Measurements from ENCODE around the gene MAOA.
"Not testable (repeated sequence)": the region's sequence is repeated elsewhere in the genome, so short reads cannot be mapped to it uniquely, and the experiment has no call there.

MAOA gene

GRCh38 chrX:43661521-43662240 lies 5.6 kb downstream of the MAOA start:
- no peak overlapping the region for H3K4me3 ChIP-seq (ENCODE audit: low read depth, low read length)
- TF ChIP-seq, protein P1, sequence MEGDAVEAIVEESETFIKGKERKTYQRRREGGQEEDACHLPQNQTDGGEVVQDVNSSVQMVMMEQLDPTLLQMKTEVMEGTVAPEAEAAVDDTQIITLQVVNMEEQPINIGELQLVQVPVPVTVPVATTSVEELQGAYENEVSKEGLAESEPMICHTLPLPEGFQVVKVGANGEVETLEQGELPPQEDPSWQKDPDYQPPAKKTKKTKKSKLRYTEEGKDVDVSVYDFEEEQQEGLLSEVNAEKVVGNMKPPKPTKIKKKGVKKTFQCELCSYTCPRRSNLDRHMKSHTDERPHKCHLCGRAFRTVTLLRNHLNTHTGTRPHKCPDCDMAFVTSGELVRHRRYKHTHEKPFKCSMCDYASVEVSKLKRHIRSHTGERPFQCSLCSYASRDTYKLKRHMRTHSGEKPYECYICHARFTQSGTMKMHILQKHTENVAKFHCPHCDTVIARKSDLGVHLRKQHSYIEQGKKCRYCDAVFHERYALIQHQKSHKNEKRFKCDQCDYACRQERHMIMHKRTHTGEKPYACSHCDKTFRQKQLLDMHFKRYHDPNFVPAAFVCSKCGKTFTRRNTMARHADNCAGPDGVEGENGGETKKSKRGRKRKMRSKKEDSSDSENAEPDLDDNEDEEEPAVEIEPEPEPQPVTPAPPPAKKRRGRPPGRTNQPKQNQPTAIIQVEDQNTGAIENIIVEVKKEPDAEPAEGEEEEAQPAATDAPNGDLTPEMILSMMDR (IDR thresholded peaks at IDR 0.05; ENCODE audit: low read depth, low read length) = no peak

DNA sequence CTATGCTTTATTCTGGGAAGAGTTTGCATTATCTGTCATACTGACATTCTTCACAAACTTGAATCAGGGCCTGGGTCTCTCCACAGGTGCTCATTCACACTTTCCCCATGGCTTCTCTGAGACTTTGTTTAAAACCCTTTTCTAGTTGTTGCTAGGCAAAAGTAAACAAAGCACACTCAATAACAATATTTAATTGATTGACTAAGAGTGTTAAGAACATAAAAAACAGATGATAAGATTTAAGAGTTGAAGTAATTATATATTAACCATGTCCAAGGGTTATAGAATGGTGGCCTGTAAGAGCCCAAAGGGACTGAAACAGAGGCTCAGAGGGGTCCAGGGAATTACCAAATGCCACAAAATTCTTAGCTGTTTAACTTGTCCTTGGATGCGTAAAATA lies 7.1 kb downstream of the MAOA start:
- TF ChIP-seq, protein P1 (IDR thresholded peaks at IDR 0.05; ENCODE audit: low read depth, low read length) = no peak
- H3K4me3 ChIP-seq (ENCODE audit: low read depth, low read length) = no peak overlapping the region

GRCh38 chrX:43664258-43664657 lies 8.2 kb downstream of the MAOA start:
- TF ChIP-seq, protein P1 (IDR thresholded peaks at IDR 0.05; ENCODE audit: low read depth, low read length) = no peak
- H3K4me3 ChIP-seq (ENCODE audit: low read depth, low read length) = no peak overlapping the region

DNA sequence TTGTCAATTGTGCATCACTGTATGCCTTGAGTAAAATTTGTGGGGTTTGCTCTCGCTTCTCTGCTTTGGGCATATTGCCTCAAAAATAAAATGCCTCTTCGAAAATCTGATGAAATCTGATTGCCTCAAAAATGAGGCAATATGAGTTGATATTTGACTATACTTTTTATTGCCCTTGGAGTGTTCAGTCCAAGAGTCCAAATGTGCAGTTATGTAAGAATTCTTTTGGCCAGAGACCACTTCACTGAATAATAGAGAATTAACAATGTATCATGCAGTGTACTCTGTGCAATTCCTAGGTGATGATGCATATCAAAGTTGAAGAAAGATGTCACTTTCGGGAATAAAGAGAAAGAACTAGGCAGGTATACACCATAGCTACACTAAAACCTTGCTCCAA lies 8.6 kb downstream of the MAOA start:
- TF ChIP-seq, protein P1 (IDR thresholded peaks at IDR 0.05; ENCODE audit: low read depth, low read length) = no peak
- H3K4me3 ChIP-seq (ENCODE audit: low read depth, low read length) = no peak overlapping the region

- H3K4me3 ChIP-seq (ENCODE audit: low read depth, low read length) = no peak overlapping the region
- TF ChIP-seq, protein P1 (IDR thresholded peaks at IDR 0.05; ENCODE audit: low read depth, low read length) = no peak
These were observed 10.3 kb downstream of the MAOA start for GRCh38 chrX:43666311-43666912.

DNA sequence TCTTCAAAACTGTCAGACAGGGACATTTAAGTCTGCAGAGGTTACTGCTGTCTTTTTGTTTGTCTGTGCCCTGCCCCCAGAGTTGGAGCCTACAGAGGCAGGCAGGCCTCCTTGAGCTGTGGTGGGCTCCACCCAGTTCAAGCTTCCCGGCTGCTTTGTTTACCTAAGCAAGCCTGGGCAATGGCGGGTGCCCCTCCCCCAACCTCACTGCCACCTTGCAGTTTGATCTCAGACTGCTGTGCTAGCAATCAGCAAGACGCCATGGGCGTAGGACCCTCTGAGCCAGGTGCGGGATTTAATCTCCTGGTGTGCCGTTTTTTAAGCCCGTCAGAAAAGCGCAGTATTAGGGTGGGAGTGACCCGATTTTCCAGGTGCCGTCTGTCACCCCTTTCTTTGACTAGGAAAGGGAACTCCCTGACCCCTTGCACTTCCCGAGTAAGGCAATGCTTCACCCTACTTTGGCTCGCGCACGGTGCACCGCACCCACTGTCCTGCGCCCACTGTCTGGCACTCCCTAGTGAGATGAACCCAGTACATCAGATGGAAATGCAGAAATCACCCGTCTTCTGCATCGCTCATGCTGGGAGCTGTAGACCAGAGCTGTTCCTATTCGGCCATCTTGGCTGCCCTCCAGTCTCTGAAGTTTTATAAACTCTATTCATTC lies 20.0 kb downstream of the MAOA start:
- not testable (repeated sequence) for H3K4me3 ChIP-seq (ENCODE audit: low read depth, low read length)

DNA sequence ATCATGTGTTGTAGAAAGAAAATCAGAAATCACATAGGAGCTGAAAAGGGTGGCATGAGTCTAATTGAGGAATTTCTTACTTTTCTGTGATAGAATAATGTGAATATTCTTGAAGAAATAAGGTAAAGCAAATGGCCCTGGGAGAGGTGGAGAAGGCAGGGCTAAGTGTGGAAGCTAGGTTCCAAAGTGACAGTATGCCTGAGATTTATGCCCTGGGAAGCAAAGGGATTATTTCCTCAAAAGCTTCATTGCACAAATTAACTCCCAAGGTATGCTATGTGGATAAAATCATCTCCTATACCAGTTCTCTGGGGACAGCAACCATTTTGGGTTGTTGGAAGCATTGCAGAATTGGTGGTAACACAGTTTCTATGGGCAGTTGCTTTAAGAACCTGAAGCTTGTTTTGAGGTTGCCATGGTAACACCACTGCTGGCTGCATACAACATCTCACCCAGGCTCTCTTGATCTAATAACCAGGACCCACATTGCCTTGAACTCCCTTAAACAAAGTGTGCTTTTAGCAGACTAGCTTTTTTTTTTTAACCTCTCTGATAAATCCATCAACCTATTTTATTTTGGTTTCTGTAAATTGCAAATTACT lies 21.0 kb downstream of the MAOA start:
- TF ChIP-seq, protein P1 (IDR thresholded peaks at IDR 0.05; ENCODE audit: low read depth, low read length) = no peak
- H3K4me3 ChIP-seq (ENCODE audit: low read depth, low read length) = no peak overlapping the region
